Middle frontal gyrus (tissue), 1 donor: ENCODE results near the gene ASNSD1.

Experiments
- DNase-seq: peaks from one replicate; pipeline ENCODE4 v3.0.0-alpha.2; 2015; ENCODE audit warnings: low spot score; ENCODE audit errors: extremely low spot score

Gene ASNSD1

GRCh38 chr2:189661148-189661956, at the start of gene ASNSD1:
ASNSD1 (plus strand) TSS chr2:189661459; CDS start chr2:189666133, 4,674 bp downstream.
- DNase-seq: peak; percentile 99

GRCh38 chr2:189613077-189613636, 48.1 kb upstream of the ASNSD1 start:
- DNase-seq: no peak

- DNase-seq: no peak
Measured at GRCh38 chr2:189613650-189614420, 47.4 kb upstream of the ASNSD1 start.

GRCh38 chr2:189614585-189614984, 46.7 kb upstream of the ASNSD1 start:
- no peak for DNase-seq

GRCh38 chr2:189618197-189618596, 43.1 kb upstream of the ASNSD1 start:
- DNase-seq: no peak

GRCh38 chr2:189621781-189622180, 39.5 kb upstream of the ASNSD1 start:
- no peak for DNase-seq

GRCh38 chr2:189623049-189623448, 38.2 kb upstream of the ASNSD1 start:
- no peak for DNase-seq

GRCh38 chr2:189624648-189625355, 36.5 kb upstream of the ASNSD1 start:
- no peak for DNase-seq

- DNase-seq: no peak
Measured at GRCh38 chr2:189625636-189626035, 35.6 kb upstream of the ASNSD1 start.

- DNase-seq: no peak
Measured at GRCh38 chr2:189627789-189628188, 33.5 kb upstream of the ASNSD1 start.

GRCh38 chr2:189628817-189629530, 32.3 kb upstream of the ASNSD1 start:
- no peak for DNase-seq

GRCh38 chr2:189629531-189630453, 31.5 kb upstream of the ASNSD1 start:
- DNase-seq: no peak

- no peak for DNase-seq
Measured at GRCh38 chr2:189631849-189632248, 29.4 kb upstream of the ASNSD1 start.

GRCh38 chr2:189633392-189633811, 27.9 kb upstream of the ASNSD1 start:
- no peak for DNase-seq

- no peak for DNase-seq
Measured at GRCh38 chr2:189635353-189635752, 25.9 kb upstream of the ASNSD1 start.

- DNase-seq: no peak
Measured at GRCh38 chr2:189638301-189639006, 22.8 kb upstream of the ASNSD1 start.

GRCh38 chr2:189639007-189639609, 22.2 kb upstream of the ASNSD1 start:
- DNase-seq: no peak

GRCh38 chr2:189641002-189641401, 20.3 kb upstream of the ASNSD1 start:
- DNase-seq: no peak

GRCh38 chr2:189641590-189641989, 19.7 kb upstream of the ASNSD1 start:
- no peak for DNase-seq
